CD4-positive, alpha-beta T cell (primary cell): ENCODE results near the gene C11orf86. TPM values are rescaled to one million over a fixed set of nuclear protein-coding genes. Genes with fewer than 3 reads are reported as not detected.

Source experiments
- ATAC-seq: fragments of 200-7000 bp; cut with Tn5 transposase; one replicate; pipeline ENCODE4 v1.10.0; 2022; ENCODE audit warnings: mild to moderate bottlenecking; ENCODE audit not compliant: poor library complexity
- CTCF ChIA-PET: fragments of 350-600 bp; sonication (Branson Sonifier 250); formaldehyde crosslinking; loops from one replicate; lab custom pipeline; 2021; ENCODE audit warnings: antibody characterized with exemption, inconsistent platforms; lab: Charles Lee
- POLR2A ChIA-PET: fragments of 350-600 bp; sonication (Branson Sonifier 250); formaldehyde crosslinking; loops from one replicate; lab custom pipeline; 2021; ENCODE audit warnings: antibody characterized with exemption, inconsistent platforms; lab: Charles Lee
- DNase-seq, 14 experiments: peaks; one replicate each; pipeline ENCODE4 v3.0.0-alpha.2; 2013 to 2020; ENCODE audit warnings: mixed read lengths in 2 of 14
- H3K27ac ChIP-seq, 2 donors: one replicate each; pipeline versions ENCODE4 v1.5.1 to v1.7.0; 2013; ENCODE audit warnings: low read length in 2 of 2, low read depth in 1 of 2, mild to moderate bottlenecking in 1 of 2
- H3K27me3 ChIP-seq, 2 experiments: 1 replicate in 1 of 2; 2 replicates in 1 of 2; pipeline versions ENCODE4 v1.6.1 to v1.7.0; 2013; ENCODE audit warnings: low read length in 2 of 2, control low read depth in 1 of 2, mild to moderate bottlenecking in 1 of 2, moderate library complexity in 1 of 2; ENCODE audit not compliant: insufficient read depth in 2 of 2, control insufficient read depth in 1 of 2
- H3K36me3 ChIP-seq: one replicate; pipeline ENCODE4 v1.6.1; 2013; ENCODE audit warnings: low read length, control low read depth; ENCODE audit not compliant: insufficient read depth
- H3K4me1 ChIP-seq: one replicate; pipeline ENCODE4 v1.6.1; 2013; ENCODE audit warnings: low read length, control low read depth; ENCODE audit not compliant: insufficient read depth
- H3K4me3 ChIP-seq: one replicate; pipeline ENCODE4 v1.5.1; 2013; ENCODE audit warnings: mild to moderate bottlenecking, low read length, moderate library complexity
- H3K9me3 ChIP-seq, 2 experiments: 1 replicate in 1 of 2; 2 replicates in 1 of 2; pipeline versions ENCODE4 v1.6.1 to v1.7.0; 2013; ENCODE audit warnings: low read length in 2 of 2, mild to moderate bottlenecking in 2 of 2, control low read depth in 1 of 2, moderate library complexity in 1 of 2; ENCODE audit not compliant: control insufficient read depth in 1 of 2, insufficient read depth in 1 of 2
- H3K27ac Mint-ChIP-seq: one replicate; pipeline ENCODE4 v1.8.0; 2020; ENCODE audit warnings: mixed read lengths
- H3K27me3 Mint-ChIP-seq: one replicate; pipeline ENCODE4 v1.8.0; 2021; ENCODE audit warnings: mixed read lengths
- H3K36me3 Mint-ChIP-seq: one replicate; pipeline ENCODE4 v1.8.0; 2021; ENCODE audit warnings: low read depth, mixed read lengths
- H3K4me1 Mint-ChIP-seq: one replicate; pipeline ENCODE4 v1.8.0; 2021; ENCODE audit warnings: low read depth, mixed read lengths
- H3K4me3 Mint-ChIP-seq: one replicate; pipeline ENCODE4 v1.8.0; 2020; ENCODE audit warnings: mild to moderate bottlenecking, mixed read lengths
- H3K9me3 Mint-ChIP-seq: one replicate; pipeline ENCODE4 v1.8.0; 2020; ENCODE audit warnings: mixed read lengths
- CTCF ChIP-seq: fragments of 200-600 bp; IDR thresholded peaks from one replicate; pipeline ENCODE4 v1.8.0; 2022; ENCODE audit warnings: antibody characterized with exemption, mild to moderate bottlenecking
- intact Hi-C, 2 experiments: fragments of 100-400 bp; cut with DNase I in 1 of 2; cut with micrococcal nuclease in 1 of 2; formaldehyde crosslinking; loops; one replicate each; pipeline versions ENCODE4 v1.15.1 to v1.9.0; 2023 to 2025; cut with DNase I, micrococcal nuclease
- total RNA-seq, 174 experiments: library from RNA in 2 of 174; stranded (reverse) in 2 of 174; gene quantifications; one replicate each; pipeline ENCODE4 v1.2.3 and lab custom pipeline; 2021 to 2026

Gene C11orf86
- total RNA-seq, 2 experiments from 2014 or later = not detected

GRCh38 chr11:66933531-66933930 is 41.6 kb upstream of the C11orf86 start:
- no peaks in the 10 kb centered on the region for H3K36me3 ChIP-seq
- no peaks in the 10 kb centered on the region for H3K4me1 ChIP-seq
- no peak overlapping the region for H3K4me3 ChIP-seq
- ATAC-seq = no peak
- CTCF ChIA-PET = no interaction called here
- Mint-ChIP-seq H3K4me1 (no peaks in the 10 kb centered on the region), H3K9me3 (no peaks in the 10 kb centered on the region), H3K36me3 (no peaks in the 10 kb centered on the region), H3K27me3 (no peaks in the 10 kb centered on the region), H3K27ac (no peak overlapping the region), H3K4me3 (no peak overlapping the region)
- DNase-seq = no peak
- no peaks in the 10 kb centered on the region for H3K9me3 ChIP-seq
- TF ChIP-seq CTCF = no peak
- no peak overlapping the region for H3K27ac ChIP-seq
- POLR2A ChIA-PET = no interaction called here
- no peaks in the 10 kb centered on the region for H3K27me3 ChIP-seq
- intact Hi-C loops = no loop called here

- Mint-ChIP-seq H3K36me3 (no peaks in the 10 kb centered on the region), H3K27ac (no peak overlapping the region), H3K4me3 (no peak overlapping the region), H3K4me1 (no peaks in the 10 kb centered on the region), H3K27me3 (no peaks in the 10 kb centered on the region), H3K9me3 (no peaks in the 10 kb centered on the region)
- no peaks in the 10 kb centered on the region for H3K9me3 ChIP-seq
- ATAC-seq = no peak
- no peak overlapping the region for H3K27ac ChIP-seq
- CTCF ChIA-PET = no interaction called here
- H3K36me3 ChIP-seq = no peaks in the 10 kb centered on the region
- H3K4me1 ChIP-seq = no peaks in the 10 kb centered on the region
- no peak for DNase-seq
- POLR2A ChIA-PET = no interaction called here
- H3K4me3 ChIP-seq = no peak overlapping the region
- H3K27me3 ChIP-seq = no peaks in the 10 kb centered on the region
- no peak for TF ChIP-seq CTCF
- intact Hi-C loops = no loop called here
Observed at GRCh38 chr11:66934950-66935779, 39.9 kb upstream of the C11orf86 start.

- ATAC-seq (no peak), DNase-seq (no peak)
- no peak overlapping the region for H3K27ac ChIP-seq
- no peaks in the 10 kb centered on the region for H3K27me3 ChIP-seq
- H3K4me3 Mint-ChIP-seq = no peak overlapping the region
- POLR2A ChIA-PET = no interaction called here
- no peaks in the 10 kb centered on the region for H3K36me3 ChIP-seq
- no peaks in the 10 kb centered on the region for H3K4me1 Mint-ChIP-seq
- no peak overlapping the region for H3K27ac Mint-ChIP-seq
- no peaks in the 10 kb centered on the region for H3K27me3 Mint-ChIP-seq
- H3K9me3 Mint-ChIP-seq = no peaks in the 10 kb centered on the region
- no peak for TF ChIP-seq CTCF
- no peak overlapping the region for H3K4me3 ChIP-seq
- CTCF ChIA-PET = no interaction called here
- H3K9me3 ChIP-seq = no peaks in the 10 kb centered on the region
- no peaks in the 10 kb centered on the region for H3K36me3 Mint-ChIP-seq
- intact Hi-C loops = no loop called here
- H3K4me1 ChIP-seq = no peaks in the 10 kb centered on the region
Observed at GRCh38 chr11:66936311-66936711, 38.8 kb upstream of the C11orf86 start.
